K562 (cell line): ENCODE data around the gene SMCP.

ENCODE experiments used
- BRF2 ChIP-seq: IDR thresholded peaks from 3 replicates; pipeline ENCODE4 v1.6.1; 2011; ENCODE audit warnings: borderline replicate concordance, mild to moderate bottlenecking; ENCODE audit not compliant: insufficient read length, insufficient read depth
- GTF2F1 ChIP-seq: IDR thresholded peaks from 2 replicates; pipeline ENCODE4 v1.6.1; 2011; ENCODE audit warnings: low read depth, low read length, improper control_type of control experiment
- POLR2G ChIP-seq: fragments of 200-400 bp; formaldehyde crosslinking; IDR thresholded peaks from 2 replicates; pipeline ENCODE4 v1.6.1; 2017; ENCODE audit warnings: low read depth, mild to moderate bottlenecking, antibody characterized with exemption, low read length, moderate library complexity
- SIX5 ChIP-seq, 2 experiments: IDR thresholded peaks; 2 replicates each; pipeline ENCODE4 v1.6.1; 2011; ENCODE audit warnings: low read length in 2 of 2, borderline replicate concordance in 1 of 2, low read depth in 1 of 2, mild to moderate bottlenecking in 1 of 2, moderate library complexity in 1 of 2; ENCODE audit not compliant: insufficient read depth in 1 of 2
- TSC22D4 ChIP-seq: fragments of 450-650 bp; IDR thresholded peaks from 2 replicates; pipeline ENCODE4 v1.6.1; 2016; ENCODE audit warnings: missing genetic modification characterization, missing biosample characterization, control low read depth
- YY1 ChIP-seq, 3 experiments: IDR thresholded peaks; 2 replicates each; pipeline ENCODE4 v1.6.1; 2011; ENCODE audit warnings: low read length in 2 of 3, mild to moderate bottlenecking in 2 of 3, moderate library complexity in 2 of 3, borderline replicate concordance in 1 of 3, control low read depth in 1 of 3, low read depth in 1 of 3; ENCODE audit not compliant: insufficient read depth in 3 of 3, insufficient replicate concordance in 2 of 3, control insufficient read depth in 1 of 3, insufficient read length in 1 of 3; ENCODE audit errors: extremely low read depth in 1 of 3

GRCh38 chr1:152855661-152856060 lies 22.5 kb upstream of the SMCP start:
- TF ChIP-seq GTF2F1: no peak
- TF ChIP-seq TSC22D4 (tag): no peak
- no peak for TF ChIP-seq YY1 (IDR thresholded peaks at IDR 0.05; ENCODE audit: borderline replicate concordance in 1 of 3, control insufficient read depth in 1 of 3, extremely low read depth in 1 of 3, insufficient read depth in 3 of 3, insufficient read length in 1 of 3, insufficient replicate concordance in 2 of 3, low read depth in 1 of 3, low read length in 2 of 3)
- TF ChIP-seq SIX5 (IDR thresholded peaks at IDR 0.05; ENCODE audit: borderline replicate concordance in 1 of 2, insufficient read depth in 1 of 2, low read depth in 1 of 2, low read length in 2 of 2): no peak
- no peak for TF ChIP-seq BRF2
- no peak for TF ChIP-seq POLR2G
